Measurements from ENCODE around the gene ETV6. TPM values are rescaled to one million over a fixed set of nuclear protein-coding genes. Genes with fewer than 3 reads are reported as not detected.

ETV6 gene
- total RNA-seq, 1 donor, result 11.2 TPM

DNA sequence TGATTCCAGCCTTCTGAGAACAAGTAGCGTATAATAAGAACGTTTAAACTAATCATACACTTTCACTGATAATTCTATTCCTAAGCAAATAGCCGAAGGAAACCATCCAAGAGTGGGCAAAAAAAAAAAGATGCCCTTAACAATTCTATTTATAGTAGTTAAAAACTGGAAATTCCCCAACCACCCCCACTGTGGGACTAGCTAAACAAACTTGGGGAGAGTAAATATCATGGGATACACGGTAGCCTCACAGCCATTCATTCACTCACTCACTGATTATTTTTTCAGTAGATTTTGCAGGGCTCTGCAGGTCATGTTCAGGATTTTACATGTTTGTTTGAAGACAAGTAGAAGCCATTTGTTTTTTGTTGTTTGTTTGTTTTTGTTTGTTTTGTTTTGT, 197.0 kb downstream of the ETV6 start:
- DNase-seq (ENCODE audit: low read depth), result no peak
- no peak overlapping the region for H3K4me3 ChIP-seq (ENCODE audit: low read depth, low read length)
- TF ChIP-seq, protein P1, sequence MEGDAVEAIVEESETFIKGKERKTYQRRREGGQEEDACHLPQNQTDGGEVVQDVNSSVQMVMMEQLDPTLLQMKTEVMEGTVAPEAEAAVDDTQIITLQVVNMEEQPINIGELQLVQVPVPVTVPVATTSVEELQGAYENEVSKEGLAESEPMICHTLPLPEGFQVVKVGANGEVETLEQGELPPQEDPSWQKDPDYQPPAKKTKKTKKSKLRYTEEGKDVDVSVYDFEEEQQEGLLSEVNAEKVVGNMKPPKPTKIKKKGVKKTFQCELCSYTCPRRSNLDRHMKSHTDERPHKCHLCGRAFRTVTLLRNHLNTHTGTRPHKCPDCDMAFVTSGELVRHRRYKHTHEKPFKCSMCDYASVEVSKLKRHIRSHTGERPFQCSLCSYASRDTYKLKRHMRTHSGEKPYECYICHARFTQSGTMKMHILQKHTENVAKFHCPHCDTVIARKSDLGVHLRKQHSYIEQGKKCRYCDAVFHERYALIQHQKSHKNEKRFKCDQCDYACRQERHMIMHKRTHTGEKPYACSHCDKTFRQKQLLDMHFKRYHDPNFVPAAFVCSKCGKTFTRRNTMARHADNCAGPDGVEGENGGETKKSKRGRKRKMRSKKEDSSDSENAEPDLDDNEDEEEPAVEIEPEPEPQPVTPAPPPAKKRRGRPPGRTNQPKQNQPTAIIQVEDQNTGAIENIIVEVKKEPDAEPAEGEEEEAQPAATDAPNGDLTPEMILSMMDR (IDR thresholded peaks at IDR 0.05; ENCODE audit: insufficient read depth, low read depth, low read length), result no peak

DNA sequence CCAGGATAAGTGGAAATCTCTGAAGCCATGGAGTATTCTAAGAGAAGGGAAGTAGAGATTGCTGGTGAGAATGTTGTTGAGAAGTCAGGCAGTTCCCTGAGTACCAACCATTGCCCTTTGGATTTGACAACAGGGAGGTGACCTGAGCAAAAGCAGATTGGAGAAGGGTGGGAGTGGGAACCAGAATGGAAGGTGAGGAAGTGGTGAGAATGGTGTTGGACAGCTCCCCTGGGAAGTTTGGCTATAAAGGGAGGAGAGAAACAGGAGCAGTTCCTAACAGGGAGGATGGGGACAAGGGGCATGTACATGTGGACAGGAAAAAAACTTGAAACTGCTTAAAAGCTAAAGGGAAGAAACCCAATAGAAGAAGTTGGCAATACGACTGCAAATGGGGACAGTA, 198.1 kb downstream of the ETV6 start:
- no peak overlapping the region for H3K4me3 ChIP-seq (ENCODE audit: low read depth, low read length)
- TF ChIP-seq, protein P1 (IDR thresholded peaks at IDR 0.05; ENCODE audit: insufficient read depth, low read depth, low read length), result no peak
- DNase-seq (ENCODE audit: low read depth), result no peak

DNA sequence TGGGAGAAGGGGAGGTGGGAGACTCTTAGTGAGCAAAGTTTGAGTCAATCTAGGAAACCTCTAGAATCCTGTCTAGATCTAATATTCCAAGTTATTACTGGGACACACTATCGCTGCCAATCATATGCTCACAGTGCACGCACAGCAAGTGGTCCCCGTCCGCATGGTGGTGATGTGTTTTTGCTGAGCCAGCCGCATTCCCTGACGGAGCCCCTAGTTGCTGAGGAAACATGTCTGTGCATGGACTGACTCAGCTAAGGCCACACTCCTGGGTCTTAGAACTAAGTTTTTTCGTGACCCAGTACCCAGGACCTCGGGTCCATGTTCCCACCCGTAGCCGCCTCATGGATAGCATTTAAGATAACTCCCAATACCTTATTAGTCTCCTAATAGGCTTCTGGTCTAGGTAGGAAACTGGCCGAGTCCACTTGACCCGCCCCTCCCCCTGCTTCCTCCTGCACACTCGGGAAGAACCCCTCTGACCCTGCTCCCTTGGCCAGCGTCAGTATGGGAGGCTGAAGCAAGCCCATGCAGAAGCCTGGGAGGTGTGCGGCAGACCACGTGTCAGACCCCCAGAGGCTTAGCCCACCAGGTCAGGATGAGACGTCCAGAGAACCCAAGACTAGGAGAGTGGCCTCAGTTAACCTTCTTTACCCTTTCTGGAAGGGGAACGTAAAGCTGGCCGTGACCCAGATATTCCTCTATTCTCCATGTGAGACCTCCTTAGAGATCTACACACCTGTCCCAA, 200.5 kb downstream of the ETV6 start:
- TF ChIP-seq, protein P1 (IDR thresholded peaks at IDR 0.05; ENCODE audit: insufficient read depth, low read depth, low read length), result no peak
- no peak for DNase-seq (ENCODE audit: low read depth)

DNA sequence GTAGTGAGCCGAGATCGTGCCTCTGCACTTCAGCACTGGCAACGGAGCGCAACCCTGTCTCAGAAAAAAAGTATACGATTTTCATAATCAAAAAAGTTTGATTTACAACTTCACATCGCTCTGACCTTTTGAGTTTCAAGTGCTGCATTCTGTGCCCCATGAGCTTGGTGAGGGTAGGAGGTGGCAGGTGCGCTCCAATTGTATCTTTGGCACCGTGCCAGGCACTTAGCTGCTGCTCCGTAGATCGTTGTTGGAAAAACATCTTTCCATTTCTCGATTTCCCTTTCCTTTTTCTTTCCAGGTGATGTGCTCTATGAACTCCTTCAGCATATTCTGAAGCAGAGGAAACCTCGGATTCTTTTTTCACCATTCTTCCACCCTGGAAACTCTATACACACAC, 203.7 kb downstream of the ETV6 start:
- no peak overlapping the region for H3K4me3 ChIP-seq (ENCODE audit: low read depth, low read length)
- TF ChIP-seq, protein P1 (IDR thresholded peaks at IDR 0.05; ENCODE audit: insufficient read depth, low read depth, low read length), result no peak
- no peak for DNase-seq (ENCODE audit: low read depth)

More for the DNA sequence above, 200.5 kb downstream of the ETV6 start:
- H3K4me3 ChIP-seq (ENCODE audit: low read depth, low read length), result no peak overlapping the region

DNA sequence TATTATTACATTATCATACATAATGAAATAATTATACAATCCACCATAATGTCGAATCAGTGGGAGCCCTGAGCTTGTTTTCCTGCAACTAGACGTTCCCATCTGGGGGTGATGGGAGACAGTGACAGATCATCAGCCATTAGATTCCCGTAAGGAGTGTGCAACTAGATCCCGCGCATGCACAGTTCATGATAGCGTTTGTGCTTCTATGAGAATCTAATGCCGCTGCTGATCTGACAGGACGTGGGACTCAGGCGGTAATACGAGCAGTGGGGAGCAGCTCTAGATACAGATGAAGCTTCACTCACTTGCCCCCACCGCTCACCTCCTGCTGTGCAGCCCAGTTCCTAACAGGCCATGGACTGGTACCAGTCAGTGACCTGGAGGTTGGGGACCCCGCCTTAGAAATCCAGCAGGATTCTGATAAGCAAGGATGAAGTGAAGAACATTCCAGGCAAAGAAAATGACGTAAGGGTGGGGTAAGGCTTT, 204.6 kb downstream of the ETV6 start:
- no peak overlapping the region for H3K4me3 ChIP-seq (ENCODE audit: low read depth, low read length)
- TF ChIP-seq, protein P1 (IDR thresholded peaks at IDR 0.05; ENCODE audit: insufficient read depth, low read depth, low read length), result no peak
- no peak for DNase-seq (ENCODE audit: low read depth)

DNA sequence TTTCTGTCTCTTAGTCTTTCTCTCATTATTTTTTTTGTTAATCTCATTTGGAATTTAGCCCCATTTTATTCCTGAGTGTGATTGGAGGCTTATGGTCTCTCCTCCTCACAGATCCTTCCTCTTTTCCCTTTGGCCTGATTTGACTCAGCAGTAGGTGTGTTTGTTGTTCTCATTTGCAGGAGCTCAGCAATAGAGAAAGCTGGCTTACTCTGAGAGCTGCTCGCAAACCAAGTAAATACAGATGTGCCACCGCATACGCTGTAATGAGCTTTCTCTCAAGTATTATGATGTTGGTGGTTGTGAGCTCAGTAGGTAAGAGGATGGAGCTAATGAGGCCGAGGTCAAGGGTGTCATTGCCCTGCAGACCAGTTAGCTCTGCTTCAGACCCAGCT, 206.5 kb downstream of the ETV6 start:
- DNase-seq (ENCODE audit: low read depth), result no peak
- TF ChIP-seq, protein P1 (IDR thresholded peaks at IDR 0.05; ENCODE audit: insufficient read depth, low read depth, low read length), result no peak
- no peak overlapping the region for H3K4me3 ChIP-seq (ENCODE audit: low read depth, low read length)

DNA sequence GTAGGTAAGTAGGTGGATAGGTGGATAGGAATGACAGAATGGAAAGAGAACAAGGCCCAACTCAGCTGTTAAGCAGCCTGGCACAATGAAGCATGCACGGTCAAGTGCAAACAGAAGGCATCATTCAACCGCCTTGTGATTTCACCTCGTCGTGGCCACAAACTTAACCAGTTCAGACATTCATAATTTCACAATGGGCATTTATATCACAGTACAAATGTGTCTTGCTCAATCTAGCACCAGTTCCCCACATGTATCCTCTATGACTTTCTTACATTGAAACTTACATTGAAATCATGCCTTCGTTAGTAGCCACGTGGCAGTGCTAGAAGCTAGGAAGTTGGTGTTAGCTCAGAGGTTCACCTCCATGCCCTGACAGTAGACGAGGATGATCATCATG, 207.5 kb downstream of the ETV6 start:
- no peak overlapping the region for H3K4me3 ChIP-seq (ENCODE audit: low read depth, low read length)
- TF ChIP-seq, protein P1 (IDR thresholded peaks at IDR 0.05; ENCODE audit: insufficient read depth, low read depth, low read length), result no peak
- no peak for DNase-seq (ENCODE audit: low read depth)
